ENCODE measurements around the gene DIPK1C. TPM values are rescaled to one million over a fixed set of nuclear protein-coding genes. Genes with fewer than 3 reads are reported as not detected.

DIPK1C gene
- total RNA-seq, 1 donor from 2014 or later = not detected

DNA sequence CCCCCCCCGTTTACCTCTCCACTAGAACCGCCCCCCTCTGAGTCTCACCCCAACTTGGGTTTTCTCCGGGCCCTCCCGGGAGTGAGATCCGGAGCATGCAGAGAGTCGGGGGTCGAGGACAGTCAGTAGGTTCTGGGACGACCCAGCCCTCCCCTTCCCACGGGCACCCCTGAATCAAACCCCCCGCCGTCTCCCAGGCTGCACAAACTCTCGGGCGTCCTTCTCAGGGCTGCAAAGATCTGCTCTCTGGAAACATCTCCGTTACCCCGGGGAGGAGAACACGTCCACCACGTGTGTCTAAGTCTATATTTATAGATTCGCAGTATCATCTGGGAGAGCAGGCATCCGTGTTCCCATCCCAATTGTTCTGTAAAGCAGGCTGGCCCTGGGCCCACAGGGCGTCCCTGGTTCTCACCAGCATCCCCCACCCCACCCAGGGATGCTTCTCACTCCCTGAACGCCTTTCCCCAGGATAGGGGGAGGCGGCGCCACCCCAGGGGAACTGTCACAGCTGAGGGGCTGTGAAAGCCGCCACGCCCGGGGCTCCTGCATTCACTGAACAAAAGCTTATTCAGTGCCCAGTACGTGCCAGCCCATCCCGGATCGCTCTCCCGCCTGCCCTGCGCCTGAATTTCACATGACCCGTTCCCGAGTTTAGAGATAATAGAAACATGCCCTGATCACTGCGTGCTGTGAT lies 765 bp upstream of the DIPK1C start:
- DNase-seq (no peak), ATAC-seq (ENCODE audit: low read depth) (no peak)
- no peak overlapping the region for H3K4me3 Mint-ChIP-seq
- intact Hi-C loops (cut with micrococcal nuclease) = no loop called here
- POLR2A ChIA-PET = no interaction called here
- CTCF ChIA-PET = no interaction called here
- H3K9me3 Mint-ChIP-seq = no peaks in the 10 kb centered on the region
- peaks cover 41% of the 10 kb centered on the region for H3K27me3 Mint-ChIP-seq
- no peak overlapping the region for H3K27ac Mint-ChIP-seq
- peaks cover 9% of the 10 kb centered on the region for H3K4me1 Mint-ChIP-seq
- TF ChIP-seq, protein P1, sequence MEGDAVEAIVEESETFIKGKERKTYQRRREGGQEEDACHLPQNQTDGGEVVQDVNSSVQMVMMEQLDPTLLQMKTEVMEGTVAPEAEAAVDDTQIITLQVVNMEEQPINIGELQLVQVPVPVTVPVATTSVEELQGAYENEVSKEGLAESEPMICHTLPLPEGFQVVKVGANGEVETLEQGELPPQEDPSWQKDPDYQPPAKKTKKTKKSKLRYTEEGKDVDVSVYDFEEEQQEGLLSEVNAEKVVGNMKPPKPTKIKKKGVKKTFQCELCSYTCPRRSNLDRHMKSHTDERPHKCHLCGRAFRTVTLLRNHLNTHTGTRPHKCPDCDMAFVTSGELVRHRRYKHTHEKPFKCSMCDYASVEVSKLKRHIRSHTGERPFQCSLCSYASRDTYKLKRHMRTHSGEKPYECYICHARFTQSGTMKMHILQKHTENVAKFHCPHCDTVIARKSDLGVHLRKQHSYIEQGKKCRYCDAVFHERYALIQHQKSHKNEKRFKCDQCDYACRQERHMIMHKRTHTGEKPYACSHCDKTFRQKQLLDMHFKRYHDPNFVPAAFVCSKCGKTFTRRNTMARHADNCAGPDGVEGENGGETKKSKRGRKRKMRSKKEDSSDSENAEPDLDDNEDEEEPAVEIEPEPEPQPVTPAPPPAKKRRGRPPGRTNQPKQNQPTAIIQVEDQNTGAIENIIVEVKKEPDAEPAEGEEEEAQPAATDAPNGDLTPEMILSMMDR (IDR thresholded peaks at IDR 0.05) = no peak
- H3K36me3 Mint-ChIP-seq (ENCODE audit: low read depth) = no peaks in the 10 kb centered on the region

DNA sequence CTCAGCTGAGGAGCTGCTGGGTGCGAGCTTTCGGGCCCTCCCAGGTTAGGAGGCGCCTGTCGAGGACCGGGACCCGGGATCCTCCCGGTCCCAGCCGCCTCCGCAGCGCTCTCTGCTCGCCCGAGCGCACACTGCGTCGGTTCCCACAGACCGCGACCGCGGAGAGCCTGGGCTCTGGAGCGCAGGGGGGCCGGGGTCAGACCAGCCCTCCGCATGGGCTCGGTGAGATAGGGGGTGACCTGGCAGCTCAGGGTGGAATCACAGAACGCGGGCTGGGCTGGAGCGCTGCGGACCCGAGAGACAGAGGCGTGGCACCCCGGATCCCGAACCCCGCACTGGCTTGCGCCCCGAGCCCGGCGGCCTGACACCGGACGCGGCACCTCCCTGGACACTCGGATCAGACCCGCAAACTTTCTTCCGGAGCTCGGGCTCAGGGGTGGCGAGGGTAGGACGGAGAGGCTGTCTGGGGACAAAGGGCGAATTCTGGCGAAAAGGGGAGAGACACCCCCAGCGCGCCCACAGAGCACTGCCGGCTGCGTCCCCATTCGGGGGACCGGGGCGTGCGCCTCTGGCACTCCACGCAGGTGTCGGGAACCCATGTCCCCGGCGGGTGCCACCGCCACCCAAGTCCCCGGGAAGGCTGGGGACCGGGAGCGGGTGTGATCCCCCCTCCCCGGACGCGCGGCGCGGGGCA lies 612 bp downstream of the DIPK1C start:
- ChIA-PET POLR2A (no interaction called here), CTCF (no interaction called here)
- no peaks in the 10 kb centered on the region for H3K9me3 Mint-ChIP-seq
- peaks cover 9% of the 10 kb centered on the region for H3K4me1 Mint-ChIP-seq
- no peak overlapping the region for H3K4me3 Mint-ChIP-seq
- no peak overlapping the region for H3K27ac Mint-ChIP-seq
- intact Hi-C loops (cut with micrococcal nuclease) = no loop called here
- TF ChIP-seq, protein P1 (IDR thresholded peaks at IDR 0.05) = no peak
- H3K27me3 Mint-ChIP-seq = peaks cover 39% of the 10 kb centered on the region
- ATAC-seq (ENCODE audit: low read depth) (no peak), DNase-seq (no peak)
- H3K36me3 Mint-ChIP-seq (ENCODE audit: low read depth) = no peaks in the 10 kb centered on the region

DNA sequence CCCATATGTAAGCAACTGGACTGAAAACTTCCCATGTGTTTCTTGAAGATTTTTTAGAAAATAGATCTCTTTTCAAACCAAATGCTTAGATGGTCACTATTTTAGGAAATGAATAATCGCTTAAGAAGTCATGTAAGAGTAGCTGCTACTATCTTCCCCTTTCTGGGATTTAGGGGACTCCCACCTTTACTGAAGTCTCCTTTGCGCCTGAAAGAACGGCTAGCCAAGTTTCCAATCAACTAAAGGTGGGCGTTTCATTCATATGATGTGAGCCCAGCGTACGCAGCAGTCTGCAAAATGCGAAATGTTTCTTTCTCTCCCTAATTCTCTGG lies 1.1 kb downstream of the DIPK1C start:
- POLR2A ChIA-PET = no interaction called here
- Mint-ChIP-seq H3K4me3 (no peak overlapping the region), H3K36me3 (ENCODE audit: low read depth) (no peaks in the 10 kb centered on the region), H3K9me3 (no peaks in the 10 kb centered on the region), H3K27ac (no peak overlapping the region), H3K4me1 (peaks cover 9% of the 10 kb centered on the region), H3K27me3 (peaks cover 36% of the 10 kb centered on the region)
- CTCF ChIA-PET = no interaction called here
- ATAC-seq (ENCODE audit: low read depth) (no peak), DNase-seq (no peak)
- TF ChIP-seq, protein P1 (IDR thresholded peaks at IDR 0.05) = no peak
- intact Hi-C loops (cut with micrococcal nuclease) = no loop called here

DNA sequence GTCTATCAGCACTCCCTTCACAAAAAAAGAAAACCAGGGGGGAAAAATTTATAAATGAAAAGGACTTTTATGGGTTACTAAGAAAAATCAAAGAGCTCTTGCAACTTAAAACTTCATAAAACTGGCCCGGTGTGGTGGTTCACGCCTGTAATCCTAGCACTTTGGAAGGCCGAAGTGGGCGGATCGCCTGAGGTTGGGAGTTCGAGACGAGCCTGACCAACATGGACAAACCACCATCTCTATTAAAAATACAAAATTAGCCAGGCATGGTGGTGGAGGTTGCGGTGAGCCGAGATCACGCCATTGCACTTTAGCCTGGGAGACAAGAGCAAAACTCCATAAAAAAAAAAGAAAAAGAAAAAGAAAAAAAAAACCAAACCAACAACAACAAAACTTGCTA lies 1.7 kb downstream of the DIPK1C start:
- Mint-ChIP-seq H3K9me3 (no peaks in the 10 kb centered on the region), H3K27ac (no peak overlapping the region), H3K4me3 (no peak overlapping the region), H3K27me3 (peaks cover 33% of the 10 kb centered on the region), H3K4me1 (peaks cover 9% of the 10 kb centered on the region), H3K36me3 (ENCODE audit: low read depth) (no peaks in the 10 kb centered on the region)
- intact Hi-C loops (cut with micrococcal nuclease) = no loop called here
- TF ChIP-seq, protein P1 (IDR thresholded peaks at IDR 0.05) = no peak
- ChIA-PET POLR2A (interaction anchor here (0.5 kb wide), 1 partner anchor 46 kb away, joined by 4 read pairs; no protein-coding TSS in a partner anchor), CTCF (no interaction called here)
- DNase-seq (no peak), ATAC-seq (ENCODE audit: low read depth) (no peak)

DNA sequence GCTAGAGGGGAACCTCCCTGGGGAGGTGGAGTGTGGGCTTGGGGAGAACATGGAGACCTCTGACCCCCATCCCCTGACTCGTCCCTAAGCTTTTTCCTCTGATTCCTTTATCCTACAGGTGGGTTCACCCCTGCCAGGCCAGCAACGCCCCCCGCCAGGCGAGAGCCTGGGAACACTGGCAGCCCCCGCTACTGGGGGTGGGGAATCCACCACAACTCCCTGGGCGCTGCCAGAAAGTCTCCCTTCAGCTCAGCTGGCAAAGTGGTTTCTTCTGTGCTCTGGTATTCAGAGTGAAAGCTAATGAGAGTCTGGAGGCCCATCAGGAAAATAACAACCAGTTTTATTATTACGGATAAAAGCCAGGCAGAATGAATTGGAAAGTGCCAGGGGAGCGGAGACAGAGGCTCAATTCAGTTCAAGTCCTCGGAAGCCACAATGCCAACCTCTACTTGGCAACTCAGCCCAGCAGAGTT lies 2.8 kb downstream of the DIPK1C start:
- Mint-ChIP-seq H3K4me1 (peaks cover 9% of the 10 kb centered on the region), H3K4me3 (no peak overlapping the region), H3K27me3 (peaks cover 29% of the 10 kb centered on the region), H3K36me3 (ENCODE audit: low read depth) (no peaks in the 10 kb centered on the region), H3K27ac (no peak overlapping the region), H3K9me3 (no peaks in the 10 kb centered on the region)
- DNase-seq = no peak
- ChIA-PET CTCF (no interaction called here), POLR2A (no interaction called here)
- no peak for ATAC-seq (ENCODE audit: low read depth)
- TF ChIP-seq, protein P1 (IDR thresholded peaks at IDR 0.05) = no peak
- intact Hi-C loops (cut with micrococcal nuclease) = no loop called here

Data from activated B cell treated with CpG ODN at 0.5 μM for 24 hours (primary cell).